ENCODE measurements around the gene PAX7. TPM values are rescaled to one million over a fixed set of nuclear protein-coding genes. Genes with fewer than 3 reads are reported as not detected.

PAX7 gene
- polyA plus RNA-seq, 1 donor from 2014 or later: not detected

DNA sequence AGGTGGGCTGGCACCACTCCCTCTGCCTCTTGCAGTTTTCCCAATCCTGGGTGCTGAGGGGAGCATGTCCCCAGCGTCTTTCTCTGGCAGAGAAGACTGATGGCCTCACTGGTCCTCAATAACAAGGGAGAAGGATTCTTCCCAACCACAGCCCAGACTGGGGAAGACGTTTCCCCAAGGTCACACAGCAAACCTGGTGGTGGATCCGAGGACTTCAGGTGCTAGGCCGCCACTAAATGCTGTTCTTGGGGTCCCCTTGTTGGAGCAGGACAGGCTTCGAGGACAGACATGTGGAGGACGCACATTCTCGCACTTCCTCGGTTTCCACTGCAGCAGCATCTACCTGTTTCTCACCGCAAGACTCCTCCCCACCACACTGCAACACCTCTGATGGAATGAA lies 30.9 kb upstream of the PAX7 start:
- TF ChIP-seq POLR2AphosphoS5 (IDR thresholded peaks at IDR 0.05) (no peak), CTCF (IDR thresholded peaks at IDR 0.05; ENCODE audit: poor library complexity, severe bottlenecking) (peak; percentile 13)
- H3K9me3 ChIP-seq (ENCODE audit: low read length): no peaks in the 10 kb centered on the region
- no peaks in the 10 kb centered on the region for H3K9me2 ChIP-seq (ENCODE audit: insufficient read depth, low read length)
- no peaks in the 10 kb centered on the region for H4K20me1 ChIP-seq (ENCODE audit: insufficient read depth)
- H3F3A ChIP-seq (ENCODE audit: insufficient read depth, low read length, poor library complexity, severe bottlenecking): no peaks in the 10 kb centered on the region
- H3K27me3 ChIP-seq (ENCODE audit: insufficient read depth, low read depth, low read length): no peaks in the 10 kb centered on the region
- H3K36me3 ChIP-seq (ENCODE audit: insufficient read depth, low read length): no peaks in the 10 kb centered on the region
- no peak overlapping the region for H3K4me2 ChIP-seq (ENCODE audit: low read length)
- H3K79me2 ChIP-seq (replicated peaks; ENCODE audit: insufficient read depth, low read length): no peaks in the 10 kb centered on the region
- no peak overlapping the region for H3K4me3 ChIP-seq (ENCODE audit: low read length)
- no peak overlapping the region for H3K27ac ChIP-seq (ENCODE audit: low read length)
- no peak overlapping the region for H3K9ac ChIP-seq (ENCODE audit: low read length)
- no peak overlapping the region for H2AFZ ChIP-seq (ENCODE audit: low read depth, low read length)

GRCh38 chr1:18602533-18603211 lies 28.0 kb upstream of the PAX7 start:
- Histone ChIP-seq H3K27me3 (ENCODE audit: insufficient read depth, low read depth, low read length) (no peaks in the 10 kb centered on the region), H3K27ac (ENCODE audit: low read length) (no peak overlapping the region), H3K79me2 (replicated peaks; ENCODE audit: insufficient read depth, low read length) (no peaks in the 10 kb centered on the region), H3K4me2 (ENCODE audit: low read length) (no peak overlapping the region), H3F3A (ENCODE audit: insufficient read depth, low read length, poor library complexity, severe bottlenecking) (no peaks in the 10 kb centered on the region), H3K4me3 (ENCODE audit: low read length) (no peak overlapping the region), H3K9me2 (ENCODE audit: insufficient read depth, low read length) (no peaks in the 10 kb centered on the region), H3K9ac (ENCODE audit: low read length) (no peak overlapping the region), H3K9me3 (ENCODE audit: low read length) (no peaks in the 10 kb centered on the region), H2AFZ (ENCODE audit: low read depth, low read length) (no peak overlapping the region), H4K20me1 (ENCODE audit: insufficient read depth) (no peaks in the 10 kb centered on the region), H3K36me3 (ENCODE audit: insufficient read depth, low read length) (no peaks in the 10 kb centered on the region)
- TF ChIP-seq POLR2AphosphoS5 (IDR thresholded peaks at IDR 0.05) (no peak), EZH2 (IDR thresholded peaks at IDR 0.05; ENCODE audit: borderline replicate concordance, insufficient read depth, low read length, poor library complexity, severe bottlenecking) (no peak), CTCF (IDR thresholded peaks at IDR 0.05; ENCODE audit: poor library complexity, severe bottlenecking) (no peak), REST (IDR thresholded peaks at IDR 0.05; ENCODE audit: borderline replicate concordance) (no peak), MXI1 (conservative IDR thresholded peaks at IDR 0.05; ENCODE audit: poor library complexity, severe bottlenecking) (no peak), SMC3 (conservative IDR thresholded peaks at IDR 0.05; ENCODE audit: poor library complexity) (no peak), RAD21 (conservative IDR thresholded peaks at IDR 0.05) (no peak), TAF1 (IDR thresholded peaks at IDR 0.05; ENCODE audit: low read depth) (no peak), EP300 (conservative IDR thresholded peaks at IDR 0.05; ENCODE audit: poor library complexity, severe bottlenecking) (no peak)
